Sigmoid colon (tissue), 3 donors: ENCODE measurements around the gene FCAR.
"Not testable (repeated sequence)": the region's sequence is repeated elsewhere in the genome, so short reads cannot be mapped to it uniquely, and the experiment has no call there.

Experiments used
- CTCF ChIP-seq, 4 experiments: fragments of 450-650 bp in 3 of 4; fragments of 200-600 bp in 1 of 4; IDR thresholded peaks; one replicate each; pipeline ENCODE4 v1.5.1; 2016 to 2019; ENCODE audit warnings: antibody characterized with exemption in 4 of 4, mild to moderate bottlenecking in 3 of 4, moderate library complexity in 2 of 4
- POLR2A ChIP-seq, 2 donors: fragments of 450-650 bp; IDR thresholded peaks; one replicate each; pipeline ENCODE4 v1.6.1; 2016; ENCODE audit warnings: antibody characterized with exemption in 2 of 2, mild to moderate bottlenecking in 2 of 2, moderate library complexity in 2 of 2

- not testable (repeated sequence) for TF ChIP-seq CTCF, POLR2A (IDR thresholded peaks at IDR 0.05)
Measured at GRCh38 chr19:54850061-54850640, 23.9 kb upstream of the FCAR start, which contains the start of gene KIR3DL2.
